Superior temporal gyrus (tissue), 1 donor: ENCODE results near the gene ASPSCR1.

ENCODE experiments used
- DNase-seq: peaks from one replicate; pipeline ENCODE4 v3.0.0-alpha.2; 2016; ENCODE audit errors: extremely low spot score

Gene ASPSCR1

DNA sequence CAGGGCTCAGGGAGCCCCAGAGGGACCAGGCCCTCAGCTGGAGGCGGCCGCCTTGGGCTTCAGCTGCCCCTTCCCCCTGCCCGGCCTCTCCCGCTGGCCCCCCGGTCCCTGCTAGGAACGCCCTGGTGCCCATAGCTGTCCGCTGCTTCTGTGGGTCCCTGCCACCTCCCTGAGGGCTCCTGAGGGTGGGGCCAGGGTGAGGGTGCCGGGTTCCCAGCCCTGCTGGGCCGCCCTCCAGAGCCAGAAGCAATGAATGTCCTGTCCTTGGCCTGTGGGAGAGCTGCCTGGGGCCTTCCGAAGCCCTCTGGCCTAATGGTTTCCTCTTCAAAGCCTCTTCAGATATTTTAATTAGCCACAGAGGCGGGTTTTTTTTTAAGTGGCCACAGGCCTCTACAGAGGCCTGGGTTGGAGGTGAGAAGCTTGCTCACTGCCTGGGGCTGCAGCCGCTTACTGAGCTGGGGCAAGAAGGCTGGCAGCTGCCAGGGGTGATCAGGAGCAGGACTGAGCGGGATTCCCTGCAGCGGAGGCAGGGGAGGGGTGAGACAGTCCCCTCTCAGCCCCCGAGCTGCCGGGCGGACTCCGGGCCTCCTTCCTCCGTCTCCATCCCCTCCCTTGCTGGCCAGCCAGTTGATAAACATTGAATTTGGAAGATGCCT lies 35.3 kb downstream of the ASPSCR1 start:
- no peak for DNase-seq

- no peak for DNase-seq
Observed at GRCh38 chr17:82013341-82013740, 35.9 kb downstream of the ASPSCR1 start.

DNA sequence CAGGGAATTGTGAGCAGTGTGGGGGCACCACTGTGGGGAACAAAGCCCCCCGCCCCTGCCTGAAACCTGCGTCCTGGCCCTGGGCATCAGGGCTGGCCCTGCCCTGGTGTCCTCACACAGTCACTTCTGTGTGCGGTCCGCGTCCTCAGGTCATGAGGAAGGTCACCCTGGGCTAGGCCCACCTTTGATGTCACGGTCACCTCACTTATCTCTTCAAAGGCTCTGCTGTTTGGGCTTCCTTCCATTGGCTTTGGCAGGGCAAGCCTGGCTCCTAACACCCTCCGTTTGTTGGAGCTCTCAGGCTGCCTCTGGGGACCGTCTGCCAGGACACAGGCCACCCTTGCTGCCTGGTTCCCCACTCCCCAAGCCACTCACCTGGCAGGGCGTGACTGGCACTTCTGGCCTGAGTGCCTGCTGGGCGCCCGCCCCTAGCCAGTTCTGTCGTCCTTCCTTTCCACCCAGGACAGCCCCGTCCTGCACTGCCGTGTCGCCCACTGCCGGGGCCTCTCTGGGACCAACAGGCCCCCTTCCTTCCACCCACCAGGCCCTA lies 36.4 kb downstream of the ASPSCR1 start:
- no peak for DNase-seq

DNA sequence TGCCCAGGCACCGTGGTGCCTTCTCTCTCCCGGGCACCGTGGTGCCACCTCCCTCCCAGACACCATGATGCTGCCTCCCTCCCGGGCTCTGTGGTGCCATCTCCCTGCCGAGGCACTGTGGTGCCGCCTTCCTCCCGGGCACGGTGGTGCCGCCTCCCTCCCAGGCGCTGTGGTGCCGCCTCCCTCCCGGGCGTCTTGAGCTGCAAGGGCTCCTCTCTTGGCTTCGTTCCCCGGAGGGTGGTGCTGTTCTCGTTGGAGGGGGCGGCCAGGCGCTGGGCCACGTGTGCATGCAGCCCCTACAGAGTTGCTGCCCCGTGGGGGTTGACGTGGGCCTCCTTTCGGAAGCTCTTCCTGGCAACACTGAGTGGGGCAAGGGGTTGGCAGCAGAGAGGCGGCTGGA lies 37.0 kb downstream of the ASPSCR1 start:
- no peak for DNase-seq

GRCh38 chr17:82014971-82015310 lies 37.5 kb downstream of the ASPSCR1 start:
- no peak for DNase-seq

DNA sequence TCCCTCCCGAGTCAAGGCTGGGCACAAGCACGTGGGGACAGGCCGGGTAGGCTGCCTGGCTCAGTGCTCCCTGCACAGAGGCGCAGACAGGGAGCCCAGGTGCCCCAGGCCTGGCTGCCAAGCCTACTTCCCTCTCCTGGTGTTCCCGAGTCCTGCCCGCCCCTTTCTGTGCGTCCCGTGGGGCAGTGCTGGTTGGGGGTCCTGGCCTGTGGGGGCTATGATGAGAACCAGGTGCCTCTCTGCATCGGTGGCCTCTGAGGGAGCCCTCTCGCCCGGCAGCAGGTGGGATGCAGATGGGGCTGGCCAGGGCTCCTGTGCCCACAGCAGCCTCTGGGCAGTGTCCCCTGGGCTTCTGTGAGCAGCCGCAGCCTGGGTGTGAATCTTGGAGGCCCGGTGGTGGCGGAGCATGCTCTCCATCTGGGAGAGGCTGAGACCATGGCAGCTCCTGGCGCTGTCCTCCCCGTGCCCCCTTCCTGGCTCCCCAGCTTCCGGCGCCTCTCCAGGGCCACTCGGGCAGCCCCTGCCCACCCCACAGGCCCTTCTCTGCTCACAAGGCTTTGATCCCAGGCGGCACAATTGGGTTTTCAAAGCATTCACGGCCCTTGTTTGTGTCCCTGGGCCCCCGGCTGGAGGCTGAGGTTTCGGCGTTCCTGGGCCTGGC lies 38.0 kb downstream of the ASPSCR1 start:
- no peak for DNase-seq

DNA sequence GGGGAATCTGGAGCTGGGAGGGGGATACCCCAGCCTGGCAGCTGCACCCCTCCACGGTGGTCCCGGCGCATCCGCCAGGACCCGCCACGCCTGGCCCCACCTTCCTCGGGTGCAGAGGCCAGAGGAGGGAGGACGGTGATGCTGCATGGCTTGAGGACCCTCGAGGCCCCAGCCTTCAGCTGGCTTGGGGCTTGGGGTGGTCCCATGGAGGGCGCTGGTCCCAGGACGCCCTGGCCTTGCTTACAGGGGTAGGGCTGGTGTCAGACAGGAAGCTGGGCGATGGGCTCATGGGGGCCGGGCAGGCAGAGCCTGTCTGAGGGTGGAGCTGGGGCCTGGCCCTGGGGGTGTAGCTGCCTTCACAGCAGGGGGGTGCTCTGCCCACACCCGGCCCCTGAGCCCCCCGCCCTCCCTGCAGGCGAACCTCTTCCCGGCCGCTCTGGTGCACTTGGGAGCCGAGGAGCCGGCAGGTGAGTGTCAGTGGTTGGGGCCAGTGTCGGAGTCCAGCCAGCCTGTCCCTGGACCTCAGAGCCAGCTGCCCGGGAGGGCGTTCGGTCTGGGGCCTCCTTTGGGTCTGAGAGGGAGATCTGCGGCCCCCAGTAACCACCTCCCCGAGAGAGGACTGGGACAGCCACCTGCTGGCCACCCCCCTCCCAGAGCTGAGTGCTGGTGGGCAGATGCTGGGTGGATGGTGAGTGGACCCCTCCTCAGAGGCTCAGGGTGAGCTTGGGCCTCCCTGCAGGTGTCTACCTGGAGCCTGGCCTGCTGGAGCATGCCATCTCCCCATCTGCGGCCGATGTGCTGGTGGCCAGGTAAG lies 38.8 kb downstream of the ASPSCR1 start:
- no peak for DNase-seq

- no peak for DNase-seq
Observed at GRCh38 chr17:82016875-82017459, 39.5 kb downstream of the ASPSCR1 start.

DNA sequence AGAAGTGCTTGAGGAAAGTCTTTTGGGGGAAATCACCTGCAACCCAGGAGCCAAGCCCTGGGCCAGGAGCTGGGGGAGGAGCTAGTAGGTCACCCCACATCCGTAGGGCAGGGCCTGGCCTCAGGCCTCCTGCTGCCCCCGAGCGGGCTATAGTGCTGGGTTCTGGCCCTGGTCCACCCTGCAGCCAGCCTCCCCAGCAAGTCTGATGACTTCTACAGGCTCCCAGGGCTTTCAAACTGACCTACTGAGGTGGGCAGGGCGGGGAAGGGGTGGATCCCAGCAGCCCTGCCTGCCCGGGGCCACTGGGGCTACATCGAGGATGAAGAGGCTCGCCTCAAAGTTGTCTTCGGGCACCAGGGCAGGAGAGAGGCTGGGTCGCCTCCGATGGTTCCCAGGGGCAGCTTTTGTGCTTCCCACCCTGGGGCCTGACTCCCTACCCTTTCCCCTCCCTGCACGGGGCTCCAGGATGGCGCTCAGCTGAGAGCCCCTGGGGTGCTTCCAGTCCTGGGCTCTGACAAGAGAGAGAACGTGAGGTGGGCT lies 40.3 kb downstream of the ASPSCR1 start:
- DNase-seq = no peak

GRCh38 chr17:82018152-82018988 lies 40.9 kb downstream of the ASPSCR1 start:
- DNase-seq = no peak

GRCh38 chr17:82018989-82019689 lies 41.7 kb downstream of the ASPSCR1 start:
- DNase-seq = no peak

DNA sequence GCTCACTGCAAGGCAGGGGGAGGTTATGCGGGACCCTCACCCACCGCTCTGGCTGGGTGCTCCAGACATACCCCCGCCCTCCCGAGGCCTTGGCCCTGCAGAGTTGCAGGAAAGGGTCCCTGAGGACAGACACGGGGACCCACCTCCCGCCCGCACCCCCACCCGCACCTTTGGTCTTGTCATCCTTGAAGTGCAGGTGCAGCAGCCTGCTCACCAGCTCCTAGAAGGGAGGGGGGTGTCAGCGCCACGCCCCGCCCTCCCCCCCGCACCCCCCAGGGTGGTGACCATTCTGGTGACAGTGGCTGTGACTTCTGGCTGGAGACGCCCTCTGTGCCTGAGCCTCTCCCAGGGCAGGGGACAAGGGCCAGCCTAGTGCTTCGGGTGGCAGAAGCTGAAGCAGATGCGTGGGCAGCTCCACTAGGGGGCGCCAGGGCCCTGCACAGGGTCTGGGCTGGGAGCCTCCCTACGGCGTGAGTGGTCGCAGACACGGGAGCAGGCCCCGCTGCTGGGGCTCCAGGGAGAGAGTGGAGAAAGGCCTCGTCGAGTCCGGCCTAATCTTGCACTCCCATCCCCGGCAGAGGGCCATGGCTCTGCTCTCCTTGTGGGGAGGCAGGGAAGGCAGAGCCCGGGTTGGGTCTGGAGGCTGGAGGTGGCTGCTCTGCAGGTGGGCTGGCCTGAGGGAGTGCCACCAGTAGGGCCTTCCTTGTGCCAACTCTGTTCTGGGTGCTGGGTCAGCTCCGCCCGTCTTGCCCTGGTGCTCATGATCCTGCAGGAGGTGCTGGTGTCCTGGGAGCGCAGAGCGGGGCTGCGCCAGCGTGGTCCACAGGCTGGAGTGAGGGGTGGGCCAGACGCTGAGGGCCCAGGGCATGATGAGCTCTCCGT lies 42.5 kb downstream of the ASPSCR1 start:
- no peak for DNase-seq

- no peak for DNase-seq
Observed at GRCh38 chr17:82020572-82021106, 43.2 kb downstream of the ASPSCR1 start.

DNA sequence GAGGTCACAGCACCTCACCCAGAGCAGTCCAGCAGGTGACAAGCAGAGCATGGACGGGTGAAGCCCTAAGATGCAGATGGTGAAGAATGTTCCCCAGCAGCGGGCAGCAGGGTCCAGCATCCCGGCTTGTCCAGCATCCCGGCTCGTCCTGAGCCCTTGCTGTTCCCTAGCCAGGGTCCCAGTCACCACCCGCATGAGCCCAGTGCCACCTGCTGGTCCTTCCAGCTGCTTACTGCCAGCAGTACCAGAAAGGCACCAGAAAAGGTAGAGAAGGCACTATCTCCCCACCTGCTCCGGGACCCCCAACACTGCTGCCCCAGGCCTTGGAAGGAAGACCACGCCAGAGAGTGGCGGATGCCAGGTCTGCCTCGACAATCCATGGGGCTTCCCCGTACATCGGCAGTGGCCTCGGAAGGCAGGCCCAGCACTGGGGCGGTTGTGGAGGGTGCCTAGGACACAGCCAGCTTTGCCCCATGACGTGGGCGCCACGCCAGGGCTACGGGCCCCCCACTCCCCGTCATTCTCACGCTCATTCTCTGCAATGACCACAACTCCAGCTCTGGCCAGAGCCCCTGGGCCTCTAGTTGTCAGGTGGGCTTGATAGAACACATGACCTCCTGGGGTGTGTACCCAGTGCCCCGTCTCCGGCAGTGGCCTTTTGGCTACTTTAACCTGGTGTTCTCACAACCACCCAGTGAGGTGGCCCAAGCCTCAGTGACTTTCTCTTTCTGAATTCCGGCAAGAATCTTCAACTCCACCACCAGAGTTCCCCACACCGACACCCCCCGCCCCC lies 43.9 kb downstream of the ASPSCR1 start:
- peak; percentile 76 for DNase-seq

DNA sequence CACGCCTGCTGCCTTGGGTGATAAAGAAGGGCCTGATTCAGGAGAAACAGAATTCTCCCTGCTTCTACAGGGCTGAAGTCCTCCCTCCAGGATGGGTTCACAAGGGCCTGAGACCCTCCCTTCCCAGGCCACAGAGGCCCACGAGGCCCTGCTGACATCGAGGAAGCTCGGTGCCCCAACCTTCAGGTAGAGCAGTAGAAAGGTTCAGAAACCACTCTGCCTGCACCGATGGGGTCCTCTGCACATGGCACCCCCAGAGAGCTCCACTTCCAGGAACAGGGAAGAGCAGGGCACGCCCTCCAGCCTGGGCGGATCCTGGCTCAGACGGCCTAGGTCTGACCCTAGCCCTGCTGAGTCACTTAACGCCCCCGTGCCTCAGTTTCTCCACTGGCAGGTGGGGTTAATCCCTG lies 44.5 kb downstream of the ASPSCR1 start:
- no peak for DNase-seq

DNA sequence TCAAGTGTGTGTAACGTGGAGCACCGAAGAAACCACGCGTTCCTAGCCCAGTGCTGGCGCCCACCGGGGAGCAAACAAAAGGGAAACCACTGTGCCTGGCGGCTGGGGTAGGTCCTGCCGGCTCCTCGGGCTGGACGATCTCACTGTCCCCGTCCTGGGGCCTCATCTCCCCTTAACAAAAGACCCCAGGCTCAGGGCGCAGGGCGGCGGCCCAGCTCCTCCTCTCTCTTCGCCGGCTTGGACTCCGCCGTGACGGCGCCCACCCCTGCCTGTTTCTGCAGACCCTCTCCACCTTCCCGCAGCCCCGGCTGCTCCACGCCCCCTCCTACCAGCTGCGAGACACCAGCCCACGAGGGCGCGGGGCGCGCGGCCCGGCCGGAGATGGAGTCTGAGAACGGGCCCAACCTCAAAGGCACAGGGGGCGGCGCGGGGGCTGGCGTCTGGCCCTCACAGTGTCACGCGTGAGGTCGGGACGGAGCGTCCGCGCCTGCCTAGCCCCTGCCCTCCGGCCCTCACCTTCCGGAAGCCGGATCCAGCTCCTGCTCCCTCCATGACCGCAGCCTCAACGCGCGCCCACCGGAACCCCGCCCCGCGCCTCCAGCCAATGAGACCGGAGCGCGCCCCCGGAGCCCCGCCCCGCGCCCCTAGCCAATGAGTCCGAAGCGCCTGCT lies 45.0 kb downstream of the ASPSCR1 start, which contains the start of gene CENPX:
TSS of gene CENPX (minus strand) at position 569 of the 671 bp plus-strand sequence. CDS start at position 552, 17 bp downstream.
- DNase-seq = no peak

DNA sequence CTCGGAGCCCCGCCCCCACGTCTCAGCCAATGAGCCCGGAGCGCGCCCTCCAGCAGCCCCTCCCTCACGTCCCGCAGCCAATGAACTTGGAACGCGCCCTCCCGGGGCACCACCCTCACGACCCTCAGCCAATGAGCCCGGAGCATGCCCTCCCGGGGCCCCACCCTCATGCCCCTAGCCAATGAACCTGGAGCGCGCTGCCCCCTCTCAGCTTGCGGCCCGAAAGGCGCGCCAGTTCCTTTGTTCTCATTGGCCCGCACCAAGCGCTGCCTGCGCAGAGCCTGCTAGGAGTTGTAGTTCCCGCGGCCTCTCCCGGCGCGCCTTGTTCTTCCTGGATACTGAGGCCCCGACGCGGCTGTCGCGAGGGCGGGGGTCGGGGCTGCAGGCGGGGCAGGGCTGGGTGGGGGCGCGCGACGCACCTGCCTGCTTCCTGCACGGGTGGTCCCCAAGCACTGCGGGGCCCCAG lies 45.6 kb downstream of the ASPSCR1 start, which contains the start of gene LRRC45:
TSS of gene LRRC45 (plus strand) at position 325 of the 466 bp plus-strand sequence. CDS start 339 bp downstream, outside the sequence.
- peak; percentile 99 for DNase-seq
